ENCODE data around the gene MGAT4D. TPM values are rescaled to one million over a fixed set of nuclear protein-coding genes. Genes with fewer than 3 reads are reported as not detected.

Gene MGAT4D
- total and polyA plus RNA-seq, 10 of the 15 experiments (the other 5 are each of a cell fraction or from before 2014, with no cell fraction given) = not detected

DNA sequence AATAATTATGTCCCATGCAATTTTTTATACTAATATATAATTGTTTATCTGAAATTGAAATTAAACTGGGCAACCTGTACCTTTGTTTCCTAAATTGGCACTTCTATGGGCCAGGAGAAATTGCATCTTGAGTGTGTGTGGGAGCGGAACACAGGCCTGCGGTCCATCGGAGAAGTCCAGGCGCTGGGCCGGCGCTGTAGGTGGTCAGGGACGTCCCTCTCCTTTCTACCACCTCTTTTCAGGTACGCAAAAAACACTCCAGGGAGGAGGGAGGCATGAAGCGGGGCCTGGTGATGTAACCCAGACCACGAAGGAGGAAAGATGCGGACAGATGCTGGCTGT lies 717 bp downstream of the MGAT4D start (continued):
- TF ChIP-seq, protein P1, sequence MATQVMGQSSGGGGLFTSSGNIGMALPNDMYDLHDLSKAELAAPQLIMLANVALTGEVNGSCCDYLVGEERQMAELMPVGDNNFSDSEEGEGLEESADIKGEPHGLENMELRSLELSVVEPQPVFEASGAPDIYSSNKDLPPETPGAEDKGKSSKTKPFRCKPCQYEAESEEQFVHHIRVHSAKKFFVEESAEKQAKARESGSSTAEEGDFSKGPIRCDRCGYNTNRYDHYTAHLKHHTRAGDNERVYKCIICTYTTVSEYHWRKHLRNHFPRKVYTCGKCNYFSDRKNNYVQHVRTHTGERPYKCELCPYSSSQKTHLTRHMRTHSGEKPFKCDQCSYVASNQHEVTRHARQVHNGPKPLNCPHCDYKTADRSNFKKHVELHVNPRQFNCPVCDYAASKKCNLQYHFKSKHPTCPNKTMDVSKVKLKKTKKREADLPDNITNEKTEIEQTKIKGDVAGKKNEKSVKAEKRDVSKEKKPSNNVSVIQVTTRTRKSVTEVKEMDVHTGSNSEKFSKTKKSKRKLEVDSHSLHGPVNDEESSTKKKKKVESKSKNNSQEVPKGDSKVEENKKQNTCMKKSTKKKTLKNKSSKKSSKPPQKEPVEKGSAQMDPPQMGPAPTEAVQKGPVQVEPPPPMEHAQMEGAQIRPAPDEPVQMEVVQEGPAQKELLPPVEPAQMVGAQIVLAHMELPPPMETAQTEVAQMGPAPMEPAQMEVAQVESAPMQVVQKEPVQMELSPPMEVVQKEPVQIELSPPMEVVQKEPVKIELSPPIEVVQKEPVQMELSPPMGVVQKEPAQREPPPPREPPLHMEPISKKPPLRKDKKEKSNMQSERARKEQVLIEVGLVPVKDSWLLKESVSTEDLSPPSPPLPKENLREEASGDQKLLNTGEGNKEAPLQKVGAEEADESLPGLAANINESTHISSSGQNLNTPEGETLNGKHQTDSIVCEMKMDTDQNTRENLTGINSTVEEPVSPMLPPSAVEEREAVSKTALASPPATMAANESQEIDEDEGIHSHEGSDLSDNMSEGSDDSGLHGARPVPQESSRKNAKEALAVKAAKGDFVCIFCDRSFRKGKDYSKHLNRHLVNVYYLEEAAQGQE (IDR thresholded peaks at IDR 0.05; ENCODE audit: low read depth, low read length) = no peak
- TF ChIP-seq NBN (IDR thresholded peaks at IDR 0.05) (no peak), SP1 (IDR thresholded peaks at IDR 0.05; ENCODE audit: low read depth, low read length) (no peak), JUND (IDR thresholded peaks at IDR 0.05; ENCODE audit: low read depth, low read length) (no peak)
- TF ChIP-seq, protein P2, sequence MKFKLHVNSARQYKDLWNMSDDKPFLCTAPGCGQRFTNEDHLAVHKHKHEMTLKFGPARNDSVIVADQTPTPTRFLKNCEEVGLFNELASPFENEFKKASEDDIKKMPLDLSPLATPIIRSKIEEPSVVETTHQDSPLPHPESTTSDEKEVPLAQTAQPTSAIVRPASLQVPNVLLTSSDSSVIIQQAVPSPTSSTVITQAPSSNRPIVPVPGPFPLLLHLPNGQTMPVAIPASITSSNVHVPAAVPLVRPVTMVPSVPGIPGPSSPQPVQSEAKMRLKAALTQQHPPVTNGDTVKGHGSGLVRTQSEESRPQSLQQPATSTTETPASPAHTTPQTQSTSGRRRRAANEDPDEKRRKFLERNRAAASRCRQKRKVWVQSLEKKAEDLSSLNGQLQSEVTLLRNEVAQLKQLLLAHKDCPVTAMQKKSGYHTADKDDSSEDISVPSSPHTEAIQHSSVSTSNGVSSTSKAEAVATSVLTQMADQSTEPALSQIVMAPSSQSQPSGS (IDR thresholded peaks at IDR 0.05; ENCODE audit: low read length) = no peak

DNA sequence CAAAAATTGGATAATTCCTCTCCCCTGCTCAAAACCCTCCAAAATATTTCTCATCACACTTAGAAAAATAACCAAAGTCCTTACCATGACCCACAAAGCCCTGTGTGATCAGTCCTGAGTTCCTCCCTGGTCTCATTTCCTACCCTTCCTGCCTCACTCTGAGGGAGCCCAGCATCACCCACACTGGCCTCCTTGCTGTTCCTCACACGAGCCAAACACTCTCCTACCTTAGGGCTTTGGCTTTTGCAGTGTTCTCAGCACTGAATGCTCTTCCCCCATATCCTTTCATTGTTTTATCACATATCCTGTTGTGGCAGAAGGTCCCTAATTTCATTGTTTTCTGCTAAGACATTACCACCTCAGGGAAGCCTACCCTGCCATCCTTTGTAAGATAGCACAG lies 12.2 kb downstream of the MGAT4D start:
- FAIRE-seq = no peak
- WGBS (ENCODE audit: insufficient coverage, insufficient replicate concordance, low lambda C conversion rate, missing lambda C conversion rate) = 0% methylated on average over 1 of the region's 1 CpG
- Histone ChIP-seq H3K4me3 (no peak overlapping the region), H3K9me3 (replicated peaks; ENCODE audit: control insufficient read depth, insufficient read depth, low read length) (no peaks in the 10 kb centered on the region), H3K9ac (ENCODE audit: control insufficient read depth, insufficient read depth, low read length) (no peak overlapping the region), H3K27ac (ENCODE audit: control insufficient read depth, insufficient read depth) (no peak overlapping the region), H3K4me2 (ENCODE audit: control insufficient read depth, insufficient read depth) (no peak overlapping the region), H3K27me3 (replicated peaks in 1 of 2; ENCODE audit: control insufficient read depth in 2 of 2, insufficient read depth in 2 of 2, low read length in 1 of 2) (no peaks in the 10 kb centered on the region), H3K79me2 (ENCODE audit: control insufficient read depth, insufficient read depth, low read length) (no peaks in the 10 kb centered on the region), H3K4me1 (ENCODE audit: control insufficient read depth, insufficient read depth, low read length) (no peaks in the 10 kb centered on the region), H4K20me1 (ENCODE audit: control insufficient read depth, insufficient read depth) (no peaks in the 10 kb centered on the region), H2AFZ (ENCODE audit: control insufficient read depth, low read depth, low read length) (no peak overlapping the region), H3K36me3 (ENCODE audit: control insufficient read depth in 2 of 2, insufficient read depth in 2 of 2, low read length in 1 of 2) (no peaks in the 10 kb centered on the region)
- SMC1A ChIA-PET (ENCODE audit: uncharacterized antibody, unreplicated experiment) = no interaction called here
- in situ Hi-C loops (cut with MboI) (no loop called here), intact Hi-C loops (cut with micrococcal nuclease; ENCODE audit: unreplicated experiment) (no loop called here)
- no peak for DNase-seq (ENCODE audit: low read depth, low spot score)
- no TSS peak for BruUV-seq (replicated peaks)
- POLR2A ChIA-PET = no interaction called here
- ATAC-seq = no peak
- TF ChIP-seq HCFC1 (IDR thresholded peaks at IDR 0.05; ENCODE audit: low read length) (no peak), RELA (IDR thresholded peaks at IDR 0.05; ENCODE audit: borderline replicate concordance, partially characterized antibody) (no peak), RAD51 (IDR thresholded peaks at IDR 0.05) (no peak), CHD4 (IDR thresholded peaks at IDR 0.05) (no peak), SMAD1 (IDR thresholded peaks at IDR 0.05; ENCODE audit: low read depth, partially characterized antibody) (no peak), POLR2AphosphoS5 (IDR thresholded peaks at IDR 0.05; ENCODE audit: low read length) (no peak), POLR2A (IDR thresholded peaks at IDR 0.05; ENCODE audit: low read depth, low read length) (no peak), WRNIP1 (IDR thresholded peaks at IDR 0.05; ENCODE audit: borderline replicate concordance, low read depth, low read length) (no peak), TCF12 (IDR thresholded peaks at IDR 0.05; ENCODE audit: low read depth, low read length) (no peak), TBL1XR1 (IDR thresholded peaks at IDR 0.05; ENCODE audit: low read depth, low read length) (no peak), SRF (IDR thresholded peaks at IDR 0.05; ENCODE audit: low read depth in 2 of 2, low read length in 2 of 2) (no peak), ZNF622 (IDR thresholded peaks at IDR 0.05) (no peak), KAT2A (conservative IDR thresholded peaks at IDR 0.05; ENCODE audit: control insufficient read depth, low read depth, low read length) (no peak)
- TF ChIP-seq, protein P3, sequence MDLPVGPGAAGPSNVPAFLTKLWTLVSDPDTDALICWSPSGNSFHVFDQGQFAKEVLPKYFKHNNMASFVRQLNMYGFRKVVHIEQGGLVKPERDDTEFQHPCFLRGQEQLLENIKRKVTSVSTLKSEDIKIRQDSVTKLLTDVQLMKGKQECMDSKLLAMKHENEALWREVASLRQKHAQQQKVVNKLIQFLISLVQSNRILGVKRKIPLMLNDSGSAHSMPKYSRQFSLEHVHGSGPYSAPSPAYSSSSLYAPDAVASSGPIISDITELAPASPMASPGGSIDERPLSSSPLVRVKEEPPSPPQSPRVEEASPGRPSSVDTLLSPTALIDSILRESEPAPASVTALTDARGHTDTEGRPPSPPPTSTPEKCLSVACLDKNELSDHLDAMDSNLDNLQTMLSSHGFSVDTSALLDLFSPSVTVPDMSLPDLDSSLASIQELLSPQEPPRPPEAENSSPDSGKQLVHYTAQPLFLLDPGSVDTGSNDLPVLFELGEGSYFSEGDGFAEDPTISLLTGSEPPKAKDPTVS (IDR thresholded peaks at IDR 0.05; ENCODE audit: low read depth, low read length) = no peak
- RAD21 ChIA-PET (ENCODE audit: unreplicated experiment) = no interaction called here
- CTCF ChIA-PET = no interaction called here
